Stimulated activated CD4-positive, alpha-beta T cell treated with anti-CD3 and anti-CD28 coated beads, Interleukin-1b, Interleukin-23, amount 100 ng/mL, for 24 hours (primary cell): ENCODE results near the gene MARK3.
"Not testable (repeated sequence)": the region's sequence is repeated elsewhere in the genome, so short reads cannot be mapped to it uniquely, and the experiment has no call there.

Experiments used
- DNase-seq, 4 experiments: peaks; one replicate each; pipeline ENCODE4 v3.0.0-alpha.2; 2020; ENCODE audit warnings: low read depth in 4 of 4, low spot score in 1 of 4

MARK3 gene

GRCh38 chr14:103509864-103510723 is 124.9 kb downstream of the MARK3 start:
- no peak for DNase-seq

DNA sequence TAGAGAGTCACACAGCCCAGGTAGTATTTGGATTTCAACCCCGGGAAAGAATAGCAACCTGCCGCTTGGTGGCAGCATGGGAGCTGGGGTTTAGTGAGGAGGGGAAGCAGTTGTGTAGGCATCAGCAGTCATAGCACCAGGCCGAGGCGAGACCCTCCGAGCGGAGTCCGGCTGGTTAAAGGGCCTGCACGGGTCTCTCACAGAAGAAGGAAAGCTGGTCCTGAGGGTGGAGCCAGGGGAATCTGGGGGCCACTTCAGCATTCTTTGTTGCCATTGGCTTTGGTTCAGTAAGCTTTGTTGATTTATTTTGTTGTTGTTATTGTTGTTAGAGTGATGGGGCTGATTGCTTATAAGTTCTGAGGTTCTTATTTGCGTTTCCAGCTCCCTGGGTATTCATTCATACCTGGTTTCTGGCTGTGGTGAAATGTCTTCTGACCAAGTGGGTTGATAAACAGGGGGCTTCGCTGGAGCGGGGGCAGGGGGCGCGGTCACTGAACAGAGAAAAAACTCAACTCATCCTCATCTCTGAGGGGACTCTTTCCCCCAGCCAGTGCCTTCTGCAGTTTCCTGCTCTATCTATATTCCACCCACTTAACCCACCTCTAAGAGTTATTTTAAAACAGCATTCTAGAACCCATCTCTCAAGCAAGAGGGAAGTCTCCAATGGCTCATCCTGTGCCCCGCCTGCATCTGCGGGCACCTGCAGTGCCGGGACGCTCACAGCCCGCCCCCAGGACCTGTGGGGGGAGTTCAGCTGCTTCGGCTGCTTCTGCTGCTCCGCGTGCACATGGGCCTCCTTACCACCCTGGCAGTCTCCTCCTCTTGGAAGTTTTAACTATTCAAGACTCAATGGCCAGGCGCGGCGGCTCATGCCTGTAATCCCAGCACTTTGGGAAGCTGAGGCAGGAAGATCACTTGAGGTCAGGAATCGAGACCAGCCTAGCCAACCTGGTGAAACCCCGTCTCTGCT is 125.8 kb downstream of the MARK3 start:
- no peak for DNase-seq

- DNase-seq, result not testable (repeated sequence)
These were observed 127.0 kb downstream of the MARK3 start for GRCh38 chr14:103512180-103512579.

DNA sequence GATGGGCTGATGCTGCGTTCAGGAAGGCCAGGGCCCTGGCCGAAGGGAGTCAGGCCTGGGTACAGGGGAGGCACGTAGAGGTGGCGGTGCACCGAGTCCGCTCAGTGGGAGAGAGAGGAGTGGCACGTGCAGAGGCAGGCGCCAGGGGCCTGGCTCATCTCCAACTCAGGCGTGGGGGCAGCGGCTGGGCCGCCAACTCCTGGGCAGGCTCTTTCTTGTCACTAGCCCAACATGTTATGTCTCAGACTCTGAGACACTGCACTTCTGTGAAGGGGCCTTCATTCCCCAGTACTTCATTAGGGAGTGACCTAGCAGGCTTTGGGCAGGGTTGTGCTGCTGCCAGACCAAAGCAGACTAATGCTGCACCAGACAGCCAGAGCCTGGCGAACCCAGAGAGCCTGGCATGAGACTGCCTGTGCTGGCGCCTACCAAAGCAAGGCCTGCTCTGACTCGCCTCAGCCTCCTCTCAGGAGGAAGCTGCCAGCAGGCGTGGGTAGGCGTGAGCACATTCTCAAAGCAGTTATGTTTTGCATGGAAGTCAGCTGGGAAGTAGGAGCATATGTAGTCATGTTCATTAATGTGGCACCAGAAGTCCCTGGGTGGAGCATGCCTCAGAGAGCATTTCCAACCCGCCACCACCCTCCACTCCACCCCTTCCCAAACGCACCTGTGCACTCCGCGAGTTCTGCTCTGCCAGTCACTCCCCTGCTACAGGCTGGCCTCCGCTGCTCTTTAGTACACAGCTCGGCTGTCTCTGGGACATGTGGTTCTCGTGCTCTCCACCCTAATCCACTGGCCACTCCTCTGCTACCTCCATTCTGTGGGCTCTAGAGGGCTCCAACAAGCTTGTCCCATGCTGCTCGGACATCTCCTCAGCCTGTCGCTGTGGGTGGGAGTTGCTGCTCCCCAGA is 127.7 kb downstream of the MARK3 start:
- DNase-seq, result no peak

GRCh38 chr14:103514596-103515421 is 129.6 kb downstream of the MARK3 start:
- DNase-seq, result no peak

GRCh38 chr14:103516426-103517173 is 131.4 kb downstream of the MARK3 start:
- no peak for DNase-seq

GRCh38 chr14:103517174-103517566 is 132.0 kb downstream of the MARK3 start:
- DNase-seq, result no peak

DNA sequence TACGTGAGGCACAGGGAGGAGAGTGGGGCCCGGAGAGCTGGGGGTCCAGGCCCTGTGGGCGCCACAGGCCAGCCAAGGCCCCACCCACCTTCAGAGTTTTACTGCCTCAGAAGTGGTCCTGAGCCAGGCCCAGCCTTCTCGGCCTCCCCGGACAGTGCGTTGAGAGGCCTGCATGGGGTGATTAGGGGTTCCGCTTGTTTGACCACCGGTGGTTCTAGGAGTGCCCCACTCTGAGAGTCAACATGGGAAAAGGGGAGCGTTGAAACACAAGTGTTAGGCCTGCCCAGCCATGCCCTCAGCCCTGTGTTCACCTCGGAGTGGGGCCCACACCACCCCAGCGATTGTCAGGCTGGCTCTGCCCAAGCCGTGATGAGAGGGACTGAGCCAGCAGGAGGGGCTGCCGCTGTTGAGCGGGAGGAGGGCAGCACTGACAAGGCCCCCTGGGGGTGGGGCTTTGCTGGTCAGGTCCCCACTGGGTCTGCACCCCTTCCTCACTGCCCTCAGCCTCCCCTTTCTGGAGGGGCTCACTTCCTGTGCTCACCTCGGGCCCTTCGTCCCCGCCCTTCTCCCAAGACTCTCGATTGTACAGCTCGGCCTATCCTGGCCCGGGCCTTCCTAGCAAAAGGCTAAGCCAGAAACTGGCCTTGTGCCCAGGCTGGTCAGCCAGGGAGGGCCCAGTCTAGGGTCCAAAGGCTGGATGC is 132.7 kb downstream of the MARK3 start:
- DNase-seq, result no peak

DNA sequence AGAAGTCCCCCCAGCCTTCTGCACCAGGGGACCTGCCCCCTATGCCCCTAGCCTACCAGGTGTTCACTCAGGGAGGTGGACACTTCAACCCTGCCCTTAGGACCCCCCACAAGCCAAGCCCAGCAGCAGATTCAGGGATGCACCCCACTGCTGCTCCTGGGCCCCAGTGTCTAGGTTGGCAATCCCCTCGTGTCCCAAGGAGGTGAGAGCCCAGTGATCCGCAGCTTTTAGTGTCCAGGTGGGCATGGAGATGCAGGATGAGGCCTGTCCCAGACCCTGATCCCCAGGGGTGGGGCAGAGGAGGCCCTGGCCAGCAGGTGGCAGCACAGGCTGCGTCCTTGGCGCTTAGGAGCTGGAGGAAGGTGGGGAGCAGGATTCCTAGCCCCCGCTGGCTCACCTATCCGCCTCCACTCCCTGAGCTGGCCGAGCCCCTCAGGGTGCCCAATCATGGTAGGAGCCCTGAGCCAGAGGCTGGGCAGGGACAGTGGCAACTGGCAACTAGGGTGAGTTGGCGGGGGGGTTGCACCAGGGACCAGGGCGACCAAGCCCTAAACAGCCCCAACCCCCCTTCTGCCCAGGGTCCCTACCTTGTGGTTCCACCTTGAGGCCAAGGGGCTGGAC is 133.3 kb downstream of the MARK3 start:
- peak in 1 of 4 experiments; percentile 38 for DNase-seq

DNA sequence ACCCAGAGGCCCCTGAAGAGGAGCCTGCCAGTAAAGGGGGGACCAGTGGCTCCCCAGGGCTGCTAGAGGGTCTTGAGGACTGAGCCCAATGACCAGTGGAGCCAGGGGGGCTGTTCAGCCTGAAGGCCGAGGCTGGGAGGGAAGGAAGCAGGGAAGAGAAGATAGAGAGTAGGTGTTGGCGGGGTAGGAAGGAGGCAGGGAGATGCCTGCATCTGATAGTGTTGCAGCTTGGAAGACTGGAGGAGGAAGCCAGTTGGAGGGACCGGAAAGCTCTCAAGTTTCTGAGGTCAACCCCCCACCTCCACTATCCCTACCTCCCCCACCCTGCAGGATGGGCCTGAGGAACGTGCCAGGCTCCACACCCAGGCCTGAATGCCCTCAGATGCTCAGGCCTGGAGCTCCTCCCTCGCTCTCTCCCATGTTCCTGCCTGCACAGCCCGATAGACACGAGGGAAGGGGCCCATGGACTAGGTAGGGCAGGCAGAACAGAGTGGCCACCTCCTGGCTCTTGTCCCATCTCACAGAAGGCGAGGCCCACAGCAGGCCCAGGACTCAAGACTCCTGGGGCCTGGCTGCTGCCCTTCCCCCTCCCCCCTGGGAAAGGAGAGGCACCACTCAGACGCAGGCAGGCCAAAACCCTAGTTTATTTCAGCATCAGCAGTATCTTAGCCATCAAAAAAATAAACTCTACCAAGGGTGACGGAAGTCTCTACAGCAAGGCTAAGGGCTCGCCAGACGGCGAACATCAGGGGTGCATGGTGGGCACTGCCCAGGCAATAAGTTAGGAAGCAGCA is 134.0 kb downstream of the MARK3 start:
- no peak for DNase-seq

GRCh38 chr14:103519837-103520212 is 134.6 kb downstream of the MARK3 start:
- DNase-seq, result no peak

DNA sequence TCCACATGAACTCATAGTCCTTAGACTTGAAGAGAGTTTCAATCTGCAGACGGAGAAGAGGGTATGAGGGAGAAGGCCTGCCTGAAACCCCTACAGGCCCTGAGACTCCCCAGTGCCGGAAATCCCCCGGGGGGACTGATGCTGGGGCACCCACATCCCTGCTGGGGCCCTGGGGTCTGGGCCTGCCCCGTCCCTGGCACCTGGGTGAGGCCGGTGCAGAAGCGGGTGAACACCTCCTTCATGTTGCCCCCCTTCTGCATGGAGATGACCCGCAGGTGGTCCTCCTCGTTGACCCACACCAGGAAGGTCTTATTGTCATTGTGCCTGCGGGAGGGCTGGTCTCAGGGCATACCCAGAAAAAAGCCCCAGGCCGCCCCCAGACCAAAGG is 135.0 kb downstream of the MARK3 start:
- DNase-seq, result no peak

DNA sequence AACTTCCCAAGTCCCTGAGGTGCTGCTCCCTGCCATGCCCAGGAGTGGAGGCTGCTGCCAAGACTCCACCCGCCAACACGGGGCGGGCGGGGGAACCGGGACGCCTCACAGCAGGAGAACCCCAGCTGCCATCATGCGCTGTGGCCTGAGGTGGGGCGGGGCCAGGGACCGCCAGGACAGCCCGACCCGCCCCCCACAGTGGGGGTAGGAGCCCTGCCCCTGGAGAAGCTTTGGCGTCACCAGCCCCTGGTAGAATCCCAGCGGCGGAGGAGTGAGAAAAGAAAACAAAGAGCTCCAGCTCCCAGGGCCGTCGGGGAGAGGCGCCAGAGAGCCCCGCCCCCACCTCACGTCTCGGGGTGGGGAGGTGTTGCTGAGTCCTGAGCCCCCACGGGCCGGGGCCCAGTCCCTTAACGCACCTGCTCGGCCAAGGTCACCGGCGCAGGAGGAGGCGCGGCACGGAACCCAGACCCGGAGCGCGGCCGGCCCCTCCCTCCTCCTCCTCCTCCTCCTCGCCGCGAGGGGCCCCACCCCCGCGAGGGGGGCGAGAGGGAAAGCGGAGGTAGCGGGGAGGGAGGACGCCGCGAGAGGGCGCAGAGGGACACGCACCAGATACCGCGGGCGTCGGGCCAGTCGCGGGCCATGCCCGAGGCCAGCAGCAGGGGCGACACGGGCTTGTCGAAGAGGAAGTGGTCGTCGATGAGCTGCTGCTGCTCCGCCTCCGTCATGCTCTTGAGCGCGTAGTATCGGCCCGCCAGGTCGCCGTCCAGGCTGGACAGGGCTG is 135.6 kb downstream of the MARK3 start:
- DNase-seq, result no peak

GRCh38 chr14:103521438-103521950 is 136.3 kb downstream of the MARK3 start:
- DNase-seq, result no peak

DNA sequence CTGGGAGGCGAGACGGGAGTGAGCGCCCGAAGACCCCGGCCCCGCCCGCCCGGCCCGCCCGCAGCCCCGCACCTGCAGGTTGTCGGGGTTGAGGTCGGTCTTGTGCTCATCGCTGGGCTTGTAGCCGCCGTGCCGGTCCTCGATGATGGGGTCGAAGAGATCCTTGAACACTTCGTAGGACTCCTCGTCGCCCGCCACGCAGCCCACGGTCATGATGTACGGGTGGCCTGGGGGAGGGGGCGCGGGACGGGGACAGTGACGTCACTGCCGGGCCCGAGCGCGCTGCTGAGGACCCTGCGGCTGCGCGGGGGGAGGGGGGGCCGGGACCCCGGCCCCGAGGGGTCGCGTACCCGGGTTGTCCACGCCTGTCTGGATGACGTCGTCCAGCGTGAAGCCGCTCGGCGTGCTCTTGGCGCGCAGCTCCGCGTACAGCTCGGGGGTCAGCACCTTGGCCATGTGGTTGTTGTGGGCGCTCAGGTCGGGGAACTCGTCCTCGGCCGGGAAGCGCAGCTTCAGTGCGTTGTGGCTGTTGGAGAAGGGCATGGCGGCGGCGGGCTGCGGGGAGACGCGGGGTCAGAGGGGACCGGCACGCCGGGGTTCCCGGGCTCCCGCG is 136.8 kb downstream of the MARK3 start:
- no peak for DNase-seq
